Subcutaneous adipose tissue (tissue), 4 donors: ENCODE measurements around the gene POC1B. TPM values are rescaled to one million over a fixed set of nuclear protein-coding genes. Genes with fewer than 3 reads are reported as not detected.

ENCODE experiments used
- CTCF ChIP-seq: fragments of 450-650 bp; IDR thresholded peaks from one replicate; pipeline ENCODE4 v1.5.1; 2016; ENCODE audit warnings: low read depth, mild to moderate bottlenecking, control low read depth, antibody characterized with exemption, moderate library complexity
- total RNA-seq, 4 donors: library from RNA; depleted of rRNA; stranded (reverse); fragments of >200 nt; gene quantifications; one replicate each; pipeline ENCODE4 v1.1.0, GENCODE V29; 2016

The POC1B gene
- total RNA-seq, 4 donors from 2014 or later: 17.9 to 29.7 (median 23.0) TPM

DNA sequence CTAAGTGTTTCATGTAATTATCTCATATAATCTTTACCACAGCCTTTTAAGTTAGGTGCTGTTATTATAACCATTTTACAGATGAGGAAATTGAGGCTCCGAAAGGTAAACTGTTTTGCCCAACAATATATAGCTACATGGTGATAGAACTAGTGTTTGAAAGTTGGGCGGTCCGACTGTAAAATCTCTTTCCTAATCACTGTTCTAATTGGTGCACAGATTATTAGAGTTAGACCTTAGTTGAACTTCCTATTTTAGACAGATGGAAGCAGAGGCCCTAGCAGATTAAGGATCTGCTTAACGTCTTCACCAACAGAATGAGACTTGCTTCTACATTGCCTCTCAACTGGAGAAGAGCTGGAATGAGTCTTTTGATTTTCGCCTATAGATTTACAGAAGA is 143.5 kb downstream of the POC1B start:
- TF ChIP-seq CTCF: no peak

GRCh38 chr12:89379839-89380467 is 145.9 kb downstream of the POC1B start:
- TF ChIP-seq CTCF: no peak

- TF ChIP-seq CTCF: no peak
These were observed 146.6 kb downstream of the POC1B start for GRCh38 chr12:89379148-89379838.

DNA sequence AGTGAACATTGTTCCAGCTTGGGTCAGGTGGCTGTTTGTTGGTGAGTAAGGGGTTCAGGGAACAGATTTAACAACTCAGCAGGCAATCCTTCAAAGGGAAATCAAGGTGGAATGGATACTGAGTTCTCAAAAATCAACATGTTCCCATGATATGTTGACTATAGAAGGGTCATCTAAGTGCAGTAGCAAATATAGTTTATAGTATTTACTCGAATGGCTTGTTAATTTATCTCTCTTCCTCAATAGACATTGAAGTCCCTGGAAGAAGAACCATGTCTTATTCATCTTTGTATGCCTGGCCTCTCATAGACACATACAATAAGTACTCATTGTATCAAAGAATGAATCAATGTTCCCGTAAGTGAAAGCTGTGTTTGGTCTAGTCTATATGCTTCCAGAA is 149.0 kb downstream of the POC1B start:
- no peak for TF ChIP-seq CTCF

DNA sequence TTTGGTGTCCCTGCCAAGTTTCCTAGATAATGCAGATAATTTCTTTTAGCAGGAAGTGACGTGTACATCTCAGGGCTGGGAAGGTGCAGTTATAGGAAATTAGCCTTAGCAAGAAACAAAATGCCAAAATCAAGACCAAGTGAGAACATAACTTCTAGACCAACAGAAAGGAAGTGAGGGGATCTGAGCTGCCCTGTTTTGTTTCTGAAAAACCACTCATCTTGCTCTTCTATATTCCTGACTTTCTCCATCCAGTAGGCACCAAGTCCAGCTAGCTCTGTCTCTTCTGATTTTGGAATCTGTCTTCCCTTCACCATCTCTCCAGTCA is 149.7 kb downstream of the POC1B start:
- TF ChIP-seq CTCF: no peak

DNA sequence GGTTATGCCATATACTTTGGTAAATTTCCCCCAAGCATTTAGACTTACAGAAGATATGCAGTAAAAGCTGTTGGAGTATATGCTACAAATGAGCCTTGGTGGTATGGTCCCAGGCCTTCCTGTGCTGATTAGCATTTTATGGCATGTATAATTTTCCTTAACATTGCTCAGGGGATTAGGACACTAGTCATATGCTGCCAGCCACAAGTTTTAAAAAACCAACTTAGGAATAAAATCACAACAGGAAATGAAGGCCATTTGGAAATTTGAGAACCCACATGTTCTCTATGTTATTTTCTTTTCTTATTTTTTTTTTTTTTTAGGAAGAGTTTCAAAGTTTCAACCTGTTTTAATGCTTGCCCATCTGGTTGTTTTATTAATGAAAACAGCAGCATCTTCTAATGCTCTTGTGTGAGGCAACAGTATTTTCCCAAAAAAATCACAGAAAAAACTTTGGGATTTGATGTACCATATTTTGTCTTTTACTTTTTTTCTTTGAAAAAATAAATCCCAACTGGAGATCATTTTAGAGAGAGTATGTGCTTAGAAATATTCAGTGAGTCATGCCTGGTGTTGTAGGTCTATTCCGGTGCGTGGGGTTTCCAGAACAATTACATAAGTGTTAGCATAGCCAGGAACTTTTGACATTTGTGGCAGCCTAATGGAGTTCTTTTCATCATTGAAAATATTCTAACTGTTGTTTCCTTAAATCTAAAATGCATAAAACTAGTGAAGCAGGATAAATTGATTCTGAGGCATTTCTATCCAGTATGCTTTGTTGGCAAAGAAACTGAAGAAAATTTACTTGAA is 151.9 kb downstream of the POC1B start:
- TF ChIP-seq CTCF: no peak
